Chondrocyte (in vitro differentiated cells): ENCODE data around the gene INO80E. TPM values are rescaled to one million over a fixed set of nuclear protein-coding genes. Genes with fewer than 3 reads are reported as not detected.

Source experiments
- DNase-seq: peaks from one replicate; pipeline ENCODE4 v3.0.0; 2021; ENCODE audit warnings: mixed read lengths, low spot score
- H3K27ac Mint-ChIP-seq: one replicate; pipeline ENCODE4 v1.8.0; 2021; ENCODE audit warnings: mild to moderate bottlenecking, moderate library complexity, mixed read lengths; ENCODE audit not compliant: unreplicated experiment
- H3K27me3 Mint-ChIP-seq: 2 replicates; pipeline ENCODE4 v1.8.0; 2021; ENCODE audit warnings: low read depth, mixed read lengths
- H3K36me3 Mint-ChIP-seq: 2 replicates; pipeline ENCODE4 v1.8.0; 2021; ENCODE audit warnings: low read depth, mixed read lengths
- H3K4me1 Mint-ChIP-seq: 2 replicates; pipeline ENCODE4 v1.8.0; 2021; ENCODE audit warnings: low read depth, mild to moderate bottlenecking, mixed read lengths
- H3K4me3 Mint-ChIP-seq: one replicate; pipeline ENCODE4 v1.8.0; 2021; ENCODE audit warnings: mild to moderate bottlenecking, moderate library complexity, mixed read lengths; ENCODE audit not compliant: unreplicated experiment
- H3K9me3 Mint-ChIP-seq: 2 replicates; pipeline ENCODE4 v1.8.0; 2021; ENCODE audit warnings: low read depth, mixed read lengths
- total RNA-seq: library from RNA; stranded (reverse); gene quantifications from 3 replicates; pipeline ENCODE4 v1.2.1, GENCODE V29; 2021
- TF ChIP-seq, protein P1 (sequence below): fragments of 200-600 bp; sonication (generic); IDR thresholded peaks from 2 replicates; pipeline ENCODE4 v1.5.0; 2021; ENCODE audit warnings: antibody characterized with exemption, mild to moderate bottlenecking, moderate library complexity

The INO80E gene
- total RNA-seq, 1 donor from 2014 or later, result 57.1 TPM

DNA sequence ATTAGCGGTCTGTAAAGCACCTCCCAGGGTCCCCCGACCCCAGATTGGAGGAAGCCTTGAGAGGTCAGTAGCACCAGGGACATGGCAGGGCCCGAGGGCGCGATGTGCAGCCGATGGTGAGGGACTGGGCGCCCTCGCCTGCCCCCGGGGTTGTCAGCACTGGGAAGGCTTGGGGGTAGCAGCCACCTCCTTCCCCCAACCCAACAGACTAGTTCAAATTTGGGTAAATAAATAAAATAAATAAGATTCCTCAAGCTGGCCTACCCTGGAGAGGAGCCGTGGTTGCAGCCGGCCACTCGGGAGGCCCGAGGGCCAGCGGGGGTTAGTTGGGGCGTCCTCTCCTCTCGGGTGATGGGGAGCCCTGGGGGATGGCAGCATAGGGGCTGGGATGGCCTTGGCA is 28.4 kb downstream of the INO80E start:
- no peak overlapping the region for H3K27ac Mint-ChIP-seq
- no peak for DNase-seq
- H3K27me3 Mint-ChIP-seq, result peaks cover 24% of the 10 kb centered on the region
- H3K36me3 Mint-ChIP-seq, result no peaks in the 10 kb centered on the region
- no peaks in the 10 kb centered on the region for H3K9me3 Mint-ChIP-seq
- TF ChIP-seq, protein P1, sequence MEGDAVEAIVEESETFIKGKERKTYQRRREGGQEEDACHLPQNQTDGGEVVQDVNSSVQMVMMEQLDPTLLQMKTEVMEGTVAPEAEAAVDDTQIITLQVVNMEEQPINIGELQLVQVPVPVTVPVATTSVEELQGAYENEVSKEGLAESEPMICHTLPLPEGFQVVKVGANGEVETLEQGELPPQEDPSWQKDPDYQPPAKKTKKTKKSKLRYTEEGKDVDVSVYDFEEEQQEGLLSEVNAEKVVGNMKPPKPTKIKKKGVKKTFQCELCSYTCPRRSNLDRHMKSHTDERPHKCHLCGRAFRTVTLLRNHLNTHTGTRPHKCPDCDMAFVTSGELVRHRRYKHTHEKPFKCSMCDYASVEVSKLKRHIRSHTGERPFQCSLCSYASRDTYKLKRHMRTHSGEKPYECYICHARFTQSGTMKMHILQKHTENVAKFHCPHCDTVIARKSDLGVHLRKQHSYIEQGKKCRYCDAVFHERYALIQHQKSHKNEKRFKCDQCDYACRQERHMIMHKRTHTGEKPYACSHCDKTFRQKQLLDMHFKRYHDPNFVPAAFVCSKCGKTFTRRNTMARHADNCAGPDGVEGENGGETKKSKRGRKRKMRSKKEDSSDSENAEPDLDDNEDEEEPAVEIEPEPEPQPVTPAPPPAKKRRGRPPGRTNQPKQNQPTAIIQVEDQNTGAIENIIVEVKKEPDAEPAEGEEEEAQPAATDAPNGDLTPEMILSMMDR, result no peak
- no peak overlapping the region for H3K4me3 Mint-ChIP-seq
- peaks cover 5% of the 10 kb centered on the region for H3K4me1 Mint-ChIP-seq

GRCh38 chr16:30025156-30025555 is 29.1 kb downstream of the INO80E start:
- TF ChIP-seq, protein P1, result no peak
- Mint-ChIP-seq H3K27ac (no peak overlapping the region), H3K4me1 (peaks cover 5% of the 10 kb centered on the region), H3K4me3 (no peak overlapping the region), H3K9me3 (no peaks in the 10 kb centered on the region), H3K36me3 (no peaks in the 10 kb centered on the region), H3K27me3 (peaks cover 32% of the 10 kb centered on the region)
- DNase-seq, result no peak

GRCh38 chr16:30025574-30025973 is 29.5 kb downstream of the INO80E start:
- peaks cover 5% of the 10 kb centered on the region for H3K4me1 Mint-ChIP-seq
- no peaks in the 10 kb centered on the region for H3K9me3 Mint-ChIP-seq
- no peak overlapping the region for H3K4me3 Mint-ChIP-seq
- no peaks in the 10 kb centered on the region for H3K36me3 Mint-ChIP-seq
- TF ChIP-seq, protein P1, result no peak
- DNase-seq, result no peak
- H3K27me3 Mint-ChIP-seq, result peaks cover 34% of the 10 kb centered on the region
- H3K27ac Mint-ChIP-seq, result no peak overlapping the region

DNA sequence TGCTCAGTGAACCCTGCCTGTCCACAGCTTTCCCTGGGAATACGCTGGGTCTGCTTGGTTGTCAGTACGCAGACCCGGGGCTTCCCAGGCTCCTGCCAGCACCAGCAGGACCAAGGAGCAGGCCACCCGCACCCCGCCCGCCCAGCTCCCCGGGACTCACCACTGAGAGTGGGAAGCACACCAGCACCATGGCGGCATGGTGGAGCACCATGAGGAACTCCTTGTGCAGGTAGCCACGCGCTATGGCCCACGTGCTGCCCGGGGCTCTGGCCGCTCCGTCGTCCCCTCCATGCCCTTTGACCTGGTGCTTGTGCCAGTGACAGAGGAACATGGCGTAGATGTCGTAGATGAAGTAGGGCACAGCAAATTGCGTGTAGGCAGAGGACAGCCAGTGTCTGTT is 30.4 kb downstream of the INO80E start:
- Mint-ChIP-seq H3K4me1 (no peaks in the 10 kb centered on the region), H3K9me3 (no peaks in the 10 kb centered on the region), H3K4me3 (no peak overlapping the region), H3K36me3 (no peaks in the 10 kb centered on the region), H3K27me3 (peaks cover 35% of the 10 kb centered on the region), H3K27ac (no peak overlapping the region)
- DNase-seq, result no peak
- TF ChIP-seq, protein P1, result no peak

DNA sequence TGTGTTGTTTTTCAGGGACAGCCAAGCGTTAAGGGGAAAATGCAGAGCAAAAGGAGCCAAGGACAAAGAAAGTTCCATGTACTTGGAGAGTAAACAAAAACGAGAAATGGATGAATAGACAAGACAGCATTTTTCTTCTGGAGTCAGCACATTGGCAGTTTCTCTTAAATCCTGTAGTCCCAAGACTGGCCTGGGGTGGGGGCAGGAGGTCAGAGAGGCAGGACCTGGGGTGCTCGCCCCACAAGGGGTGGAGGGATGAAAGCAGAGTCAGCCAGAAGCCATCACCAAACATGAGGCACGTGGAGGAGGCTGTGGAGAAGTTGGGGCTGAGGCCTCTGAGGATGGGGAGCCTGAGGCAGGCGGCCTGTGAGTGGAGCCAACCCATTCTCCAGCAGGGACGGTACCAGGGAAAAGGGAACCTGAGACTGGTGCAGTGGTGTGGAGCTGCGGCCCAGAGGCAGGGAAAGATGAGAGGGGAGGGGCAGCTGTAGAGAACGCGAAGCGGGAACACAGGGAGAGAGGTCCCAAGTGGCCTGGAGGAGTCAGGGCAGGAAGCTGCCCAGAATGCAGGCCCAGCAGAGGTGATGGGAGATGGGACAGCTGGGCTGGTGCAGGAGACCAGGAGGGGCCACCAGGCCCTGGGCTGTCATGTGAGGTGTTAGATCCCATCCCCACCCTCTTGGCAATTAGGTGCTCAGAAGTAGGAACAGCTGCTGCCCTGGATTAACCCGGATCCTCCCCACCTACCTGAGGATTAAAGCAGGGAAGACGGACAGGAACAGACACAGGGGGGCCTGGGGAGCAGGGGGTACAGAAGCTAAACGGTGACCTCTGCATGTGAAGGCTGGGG is 31.8 kb downstream of the INO80E start:
- no peak overlapping the region for H3K4me3 Mint-ChIP-seq

More for the DNA sequence above, 31.8 kb downstream of the INO80E start:
- no peak overlapping the region for H3K27ac Mint-ChIP-seq
- no peaks in the 10 kb centered on the region for H3K36me3 Mint-ChIP-seq
- peaks cover 3% of the 10 kb centered on the region for H3K4me1 Mint-ChIP-seq
- TF ChIP-seq, protein P1, result no peak
- no peak for DNase-seq
- H3K27me3 Mint-ChIP-seq, result peaks cover 42% of the 10 kb centered on the region
- H3K9me3 Mint-ChIP-seq, result no peaks in the 10 kb centered on the region
